Natural killer cell (primary cell): ENCODE data around the gene AUTS2. TPM values are rescaled to one million over a fixed set of nuclear protein-coding genes. Genes with fewer than 3 reads are reported as not detected.

Source experiments
- ATAC-seq, 3 donors: fragments of 150-1000 bp in 2 of 3; fragments of 200-7000 bp in 1 of 3; cut with Tn5 transposase; 1 replicate in 1 of 3; 2 replicates in 2 of 3; pipeline ENCODE4 v1.10.0; 2021; ENCODE audit warnings: mild to moderate bottlenecking in 2 of 3, moderate library complexity in 2 of 3
- DNase-seq, 2 donors: peaks; one replicate each; pipeline versions ENCODE4 v3.0.0 to v3.0.0-alpha.2; 2013 to 2021; ENCODE audit warnings: mixed read lengths in 1 of 2
- H3K27ac ChIP-seq: one replicate; pipeline ENCODE4 v1.5.1; 2013; ENCODE audit warnings: mild to moderate bottlenecking, low read length
- H3K27me3 ChIP-seq: one replicate; pipeline ENCODE4 v1.6.1; 2013; ENCODE audit warnings: low read length; ENCODE audit not compliant: control insufficient read depth, insufficient read depth
- H3K36me3 ChIP-seq: one replicate; pipeline ENCODE4 v1.6.1; 2013; ENCODE audit warnings: low read length; ENCODE audit not compliant: control insufficient read depth, insufficient read depth
- H3K4me1 ChIP-seq: one replicate; pipeline ENCODE4 v1.6.1; 2013; ENCODE audit warnings: low read length; ENCODE audit not compliant: control insufficient read depth, insufficient read depth
- H3K4me3 ChIP-seq: one replicate; pipeline ENCODE4 v1.5.1; 2013; ENCODE audit warnings: low read length
- H3K9me3 ChIP-seq: one replicate; pipeline ENCODE4 v1.6.1; 2013; ENCODE audit warnings: low read length; ENCODE audit not compliant: control insufficient read depth, insufficient read depth
- H3K27ac Mint-ChIP-seq, 2 donors: one replicate each; pipeline ENCODE4 v1.8.0; 2022; ENCODE audit warnings: mild to moderate bottlenecking in 2 of 2, mixed read lengths in 2 of 2, moderate library complexity in 1 of 2
- H3K27me3 Mint-ChIP-seq, 2 donors: one replicate each; pipeline ENCODE4 v1.8.0; 2022; ENCODE audit warnings: low read depth in 2 of 2, mixed read lengths in 2 of 2
- H3K36me3 Mint-ChIP-seq: one replicate; pipeline ENCODE4 v1.8.0; 2022; ENCODE audit warnings: mixed read lengths
- H3K4me1 Mint-ChIP-seq, 2 donors: one replicate each; pipeline ENCODE4 v1.8.0; 2022; ENCODE audit warnings: mixed read lengths in 2 of 2
- H3K4me3 Mint-ChIP-seq: one replicate; pipeline ENCODE4 v1.8.0; 2022; ENCODE audit warnings: mild to moderate bottlenecking, moderate library complexity, mixed read lengths
- H3K9me3 Mint-ChIP-seq, 2 donors: one replicate each; pipeline ENCODE4 v1.8.0; 2022; ENCODE audit warnings: mixed read lengths in 2 of 2
- CTCF ChIP-seq: fragments of 200-600 bp; IDR thresholded peaks from one replicate; pipeline ENCODE4 v1.8.0; 2022; ENCODE audit warnings: antibody characterized with exemption
- WGBS: methylation state at CpG from one replicate; pipeline ENCODE4 v1.1.7; 2013; ENCODE audit warnings: missing lambda C conversion rate; ENCODE audit not compliant: insufficient coverage; 5-methylcytosine and 5-hydroxymethylcytosine counted together
- intact Hi-C: fragments of 100-400 bp; cut with micrococcal nuclease; formaldehyde crosslinking; loops from one replicate; pipeline ENCODE4 v1.14.2; 2022
- total RNA-seq, 4 donors: library from RNA; stranded (reverse); fragments of 120-200 nt in 1 of 4; gene quantifications; one replicate each; pipeline versions ENCODE4 v1.2.3 to v1.2.4, GENCODE V29; 2013 to 2022

The AUTS2 gene
- total RNA-seq, 3 donors from 2014 or later (not counting 1 experiment from before 2014, with no cell fraction given) = 147 to 197 (median 155) TPM

- no peaks in the 10 kb centered on the region for H3K36me3 Mint-ChIP-seq
- no peaks in the 10 kb centered on the region for H3K9me3 Mint-ChIP-seq
- H3K4me1 ChIP-seq = no peaks in the 10 kb centered on the region
- ATAC-seq (no peak), DNase-seq (no peak)
- H3K9me3 ChIP-seq = no peaks in the 10 kb centered on the region
- intact Hi-C loops = no loop called here
- TF ChIP-seq CTCF = no peak
- no peak overlapping the region for H3K4me3 ChIP-seq
- peaks cover 5% of the 10 kb centered on the region for H3K27me3 ChIP-seq
- no peak overlapping the region for H3K27ac ChIP-seq
- no peak overlapping the region for H3K27ac Mint-ChIP-seq
- no peaks in the 10 kb centered on the region for H3K4me1 Mint-ChIP-seq
- H3K27me3 Mint-ChIP-seq = no peaks in the 10 kb centered on the region
- H3K36me3 ChIP-seq = no peaks in the 10 kb centered on the region
- no peak overlapping the region for H3K4me3 Mint-ChIP-seq
- WGBS = 95% methylated on average over 13 of the region's 13 CpGs
Observed at GRCh38 chr7:70487886-70488285, 889.6 kb downstream of the AUTS2 start.

GRCh38 chr7:70489813-70490212, 891.5 kb downstream of the AUTS2 start:
- Histone ChIP-seq H3K36me3 (no peaks in the 10 kb centered on the region), H3K27me3 (no peaks in the 10 kb centered on the region), H3K27ac (no peak overlapping the region), H3K4me1 (no peaks in the 10 kb centered on the region), H3K4me3 (no peak overlapping the region), H3K9me3 (no peaks in the 10 kb centered on the region)
- Mint-ChIP-seq H3K27ac (no peak overlapping the region), H3K27me3 (no peaks in the 10 kb centered on the region), H3K4me3 (no peak overlapping the region), H3K4me1 (no peaks in the 10 kb centered on the region), H3K9me3 (no peaks in the 10 kb centered on the region), H3K36me3 (no peaks in the 10 kb centered on the region)
- ATAC-seq (no peak), DNase-seq (no peak)
- TF ChIP-seq CTCF = no peak
- intact Hi-C loops = no loop called here
- no CpG with 5 or more reads among the region's 1 CpG for WGBS

GRCh38 chr7:70492625-70493024, 894.4 kb downstream of the AUTS2 start:
- no peaks in the 10 kb centered on the region for H3K27me3 Mint-ChIP-seq
- H3K9me3 Mint-ChIP-seq = no peaks in the 10 kb centered on the region
- no peak overlapping the region for H3K27ac Mint-ChIP-seq
- no peak overlapping the region for H3K4me3 Mint-ChIP-seq
- no peaks in the 10 kb centered on the region for H3K4me1 Mint-ChIP-seq
- no peak overlapping the region for H3K27ac ChIP-seq
- no peak for DNase-seq
- 89% methylated on average over 6 of the region's 7 CpGs for WGBS
- H3K9me3 ChIP-seq = no peaks in the 10 kb centered on the region
- H3K4me1 ChIP-seq = no peaks in the 10 kb centered on the region
- no peak for ATAC-seq
- H3K36me3 Mint-ChIP-seq = no peaks in the 10 kb centered on the region
- no peak for TF ChIP-seq CTCF
- no peaks in the 10 kb centered on the region for H3K27me3 ChIP-seq
- intact Hi-C loops = no loop called here
- no peak overlapping the region for H3K4me3 ChIP-seq
- H3K36me3 ChIP-seq = no peaks in the 10 kb centered on the region

GRCh38 chr7:70494225-70495032, 896.2 kb downstream of the AUTS2 start:
- no peaks in the 10 kb centered on the region for H3K4me1 Mint-ChIP-seq
- Histone ChIP-seq H3K4me1 (no peaks in the 10 kb centered on the region), H3K27me3 (no peaks in the 10 kb centered on the region), H3K36me3 (no peaks in the 10 kb centered on the region), H3K9me3 (no peaks in the 10 kb centered on the region), H3K27ac (no peak overlapping the region), H3K4me3 (no peak overlapping the region)
- no peak for TF ChIP-seq CTCF
- no peak overlapping the region for H3K4me3 Mint-ChIP-seq
- WGBS = 92% methylated on average over 6 of the region's 6 CpGs
- H3K36me3 Mint-ChIP-seq = no peaks in the 10 kb centered on the region
- H3K27ac Mint-ChIP-seq = no peak overlapping the region
- intact Hi-C loops = no loop called here
- H3K27me3 Mint-ChIP-seq = no peaks in the 10 kb centered on the region
- DNase-seq = no peak
- H3K9me3 Mint-ChIP-seq = no peaks in the 10 kb centered on the region
- no peak for ATAC-seq
